ENCODE results near the gene OGFR.
A peak's percentile ranks its signal among the peaks of the same experiment; 100 is the strongest.

Gene OGFR

GRCh38 chr20:62785393-62785792, 19.2 kb upstream of the OGFR start:
- peak; percentile 22 for DNase-seq

GRCh38 chr20:62786157-62786556, 18.5 kb upstream of the OGFR start:
- no peak for DNase-seq

- no peak for DNase-seq
These were observed 17.3 kb upstream of the OGFR start for GRCh38 chr20:62787321-62787720.

- no peak for DNase-seq
These were observed 16.8 kb upstream of the OGFR start for GRCh38 chr20:62787866-62788265.

GRCh38 chr20:62788607-62789006, 16.0 kb upstream of the OGFR start:
- DNase-seq = no peak

- DNase-seq = no peak
These were observed 14.6 kb upstream of the OGFR start for GRCh38 chr20:62790075-62790474.

- DNase-seq = peak; percentile 95
These were observed 13.1 kb upstream of the OGFR start for GRCh38 chr20:62791301-62792181.

- DNase-seq = no peak
These were observed 12.3 kb upstream of the OGFR start for GRCh38 chr20:62792182-62792939.

- no peak for DNase-seq
These were observed 11.5 kb upstream of the OGFR start for GRCh38 chr20:62792940-62793756.

GRCh38 chr20:62793757-62794006, 11.0 kb upstream of the OGFR start:
- DNase-seq = no peak

GRCh38 chr20:62794007-62794724, 10.5 kb upstream of the OGFR start:
- peak; percentile 93 for DNase-seq

- DNase-seq = peak; percentile 80
These were observed 9.4 kb upstream of the OGFR start for GRCh38 chr20:62795023-62795761.

GRCh38 chr20:62796699-62797491, 7.7 kb upstream of the OGFR start:
- peak; percentile 29 for DNase-seq

- DNase-seq = no peak
These were observed 6.7 kb upstream of the OGFR start for GRCh38 chr20:62797671-62798532.

- no peak for DNase-seq
These were observed 5.6 kb upstream of the OGFR start for GRCh38 chr20:62799036-62799435.

- no peak for DNase-seq
These were observed 5.2 kb upstream of the OGFR start for GRCh38 chr20:62799459-62799858.

- no peak for DNase-seq
These were observed 4.8 kb upstream of the OGFR start for GRCh38 chr20:62799873-62800272.

GRCh38 chr20:62800314-62801259, 4.0 kb upstream of the OGFR start:
- no peak for DNase-seq
